Spinal cord (tissue), 10 donors: Measurements from ENCODE around the gene IP6K1. TPM values are rescaled to one million over a fixed set of nuclear protein-coding genes. Genes with fewer than 3 reads are reported as not detected.

Source experiments
- DNase-seq, 6 donors: peaks; one replicate each; pipeline versions ENCODE4 v3.0.0 to v3.0.0-alpha.2; 2013 to 2015; ENCODE audit warnings: low spot score in 6 of 6, low read depth in 4 of 6
- H3K27ac ChIP-seq: one replicate; pipeline ENCODE4 v1.5.1; 2013; ENCODE audit warnings: low read depth, low read length, control low read depth
- H3K27me3 ChIP-seq: one replicate; pipeline ENCODE4 v1.6.1; 2013; ENCODE audit warnings: low read length; ENCODE audit not compliant: control insufficient read depth, insufficient read depth
- H3K36me3 ChIP-seq: one replicate; pipeline ENCODE4 v1.6.1; 2013; ENCODE audit warnings: low read length; ENCODE audit not compliant: control insufficient read depth, insufficient read depth
- H3K4me1 ChIP-seq: one replicate; pipeline ENCODE4 v1.6.1; 2013; ENCODE audit warnings: low read length; ENCODE audit not compliant: control insufficient read depth, insufficient read depth
- H3K4me3 ChIP-seq: one replicate; pipeline ENCODE4 v1.5.1; 2013; ENCODE audit warnings: low read depth, low read length, control low read depth
- H3K9me3 ChIP-seq: one replicate; pipeline ENCODE4 v1.6.1; 2013; ENCODE audit warnings: low read length; ENCODE audit not compliant: control insufficient read depth, insufficient read depth
- WGBS: methylation state at CpG from one replicate; pipeline ENCODE4 v1.1.5; 2013; ENCODE audit warnings: missing lambda C conversion rate; ENCODE audit not compliant: insufficient coverage; 5-methylcytosine and 5-hydroxymethylcytosine counted together
- polyA plus RNA-seq, 2 donors: library from polyadenylated mRNA; unstranded; fragments of 120-200 nt; gene quantifications; one replicate each; pipeline ENCODE4 v1.2.1, GENCODE V29; 2013; ENCODE audit not compliant: insufficient read length in 2 of 2
- small RNA-seq: library from RNA; depleted of rRNA; stranded (forward); fragments of <200 nt; gene quantifications from one replicate; pipeline ENCODE3, GENCODE V24; 2014; ENCODE audit warnings: low replicate concordance
- total RNA-seq, 2 donors: library from RNA; depleted of rRNA in 1 of 2; stranded (reverse); fragments of 120-200 nt in 1 of 2; fragments of >200 nt in 1 of 2; gene quantifications; one replicate each; pipeline versions ENCODE4 v1.2.3 to v1.2.4, GENCODE V29; 2013 to 2014
- donor health status: healthy.

IP6K1 gene
- total and polyA plus RNA-seq, 4 donors: 30.2 to 65.9 (median 52.4) TPM

DNA sequence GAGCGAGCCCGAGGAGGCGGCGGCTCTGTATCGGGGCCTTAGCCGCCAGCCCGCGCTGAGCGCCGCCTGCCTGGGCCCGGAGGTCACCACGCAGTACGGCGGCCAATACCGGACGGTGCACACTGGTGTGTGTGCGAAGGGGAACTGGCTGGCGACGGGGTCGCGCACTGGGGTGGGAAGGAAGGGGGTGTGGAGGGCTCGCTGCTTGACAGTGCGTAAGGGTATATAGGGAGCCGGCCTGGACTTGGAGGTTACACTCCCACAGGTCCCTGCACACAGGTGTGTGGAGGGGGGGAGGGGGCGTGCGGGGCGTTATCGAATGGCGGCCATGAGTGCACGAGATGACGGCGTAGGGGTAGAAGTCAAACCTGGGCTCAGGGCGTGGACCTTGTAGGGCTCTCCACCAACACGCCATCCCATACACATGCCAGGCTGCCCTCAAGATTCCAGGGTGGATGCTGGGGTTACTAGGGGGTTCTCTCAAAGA lies 111.8 kb downstream of the IP6K1 start:
- DNase-seq: no peak
- H3K9me3 ChIP-seq: no peaks in the 10 kb centered on the region
- peaks cover 59% of the 10 kb centered on the region for H3K36me3 ChIP-seq
- peak overlapping the region; percentile 50 for H3K4me3 ChIP-seq
- under 1% methylated on average over 25 of the region's 34 CpGs for WGBS
- H3K27ac ChIP-seq: peak overlapping the region; percentile 87
- H3K27me3 ChIP-seq: no peaks in the 10 kb centered on the region
- peaks cover 31% of the 10 kb centered on the region for H3K4me1 ChIP-seq

Small RNA genes lying within 50 kb of the gene (small RNA-seq; reads per million reads assigned to genes)
- gene AMIGO3 (not detected), gene COX6CP14 (not detected)

Other genes with a start within 250 kb of the IP6K1 start
- 10 to 100 TPM in 1 of 2 donors, 1 to 10 TPM in 1; 6.9 to 14.8 TPM for gene BSN, start 232.1 kb downstream of the IP6K1 start, total RNA-seq
- gene BSN, start 232.1 kb downstream of the IP6K1 start, polyA plus RNA-seq: 10 to 100 TPM; 17.5 to 19.4 TPM
- 100 to 1,000 TPM in 1 of 2 donors, 10 to 100 TPM in 1; 68.3 to 100 TPM for gene APEH, start 112.2 kb downstream of the IP6K1 start, total RNA-seq
- gene APEH, start 112.2 kb downstream of the IP6K1 start, polyA plus RNA-seq: 100 to 1,000 TPM; 109 to 116 TPM
- gene MST1, start 97.1 kb downstream of the IP6K1 start, total RNA-seq: 10 to 100 TPM; 10.7 to 31.6 TPM
- 10 to 100 TPM; 56.5 to 62.6 TPM for gene MST1, start 97.1 kb downstream of the IP6K1 start, polyA plus RNA-seq
- gene RNF123, start 97.0 kb downstream of the IP6K1 start, total RNA-seq: 10 to 100 TPM; 24.8 to 25.0 TPM
- 10 to 100 TPM; 47.1 to 55.9 TPM for gene RNF123, start 97.0 kb downstream of the IP6K1 start, polyA plus RNA-seq
- gene AMIGO3, start 66.9 kb downstream of the IP6K1 start, total RNA-seq: under 1 TPM in 1 of 2 donors, not detected in 1; 0.30 TPM
- 1 to 10 TPM; 2.2 to 3.3 TPM for gene AMIGO3, start 66.9 kb downstream of the IP6K1 start, polyA plus RNA-seq
- 10 to 100 TPM in 1 of 2 donors, 1 to 10 TPM in 1; 9.7 to 20.8 TPM for gene GMPPB, start 62.6 kb downstream of the IP6K1 start, total RNA-seq
- gene GMPPB, start 62.6 kb downstream of the IP6K1 start, polyA plus RNA-seq: 10 to 100 TPM; 16.5 to 22.3 TPM
- gene CDHR4, start 13.3 kb upstream of the IP6K1 start, total RNA-seq: under 1 TPM; 0.10 to 0.28 TPM
- gene CDHR4, start 13.3 kb upstream of the IP6K1 start, polyA plus RNA-seq: under 1 TPM; 0.47 to 0.59 TPM
- gene INKA1, start 16.7 kb upstream of the IP6K1 start, total RNA-seq: 1 to 10 TPM; 5.6 to 7.6 TPM
- 1 to 10 TPM; 6.9 to 7.6 TPM for gene INKA1, start 16.7 kb upstream of the IP6K1 start, polyA plus RNA-seq
- gene UBA7, start 27.4 kb upstream of the IP6K1 start, total RNA-seq: 10 to 100 TPM; 16.3 to 42.9 TPM
- gene UBA7, start 27.4 kb upstream of the IP6K1 start, polyA plus RNA-seq: 10 to 100 TPM; 26.4 to 30.5 TPM
- gene TRAIP, start 70.0 kb upstream of the IP6K1 start, total RNA-seq: 1 to 10 TPM; 2.4 to 5.9 TPM
- 1 to 10 TPM; 7.1 to 7.8 TPM for gene TRAIP, start 70.0 kb upstream of the IP6K1 start, polyA plus RNA-seq
- 10 to 100 TPM; 17.1 to 54.0 TPM for gene CAMKV, start 83.4 kb upstream of the IP6K1 start, total RNA-seq
- 100 to 1,000 TPM in 1 of 2 donors, 10 to 100 TPM in 1; 94.3 to 115 TPM for gene CAMKV, start 83.4 kb upstream of the IP6K1 start, polyA plus RNA-seq
- gene MST1R, start 117.3 kb upstream of the IP6K1 start, total RNA-seq: under 1 TPM; 0.79 to 0.88 TPM
- gene MST1R, start 117.3 kb upstream of the IP6K1 start, polyA plus RNA-seq: 1 to 10 TPM in 1 of 2 donors, under 1 TPM in 1; 0.63 to 2.5 TPM
- 1 to 10 TPM; 8.0 to 9.7 TPM for gene MON1A, start 143.3 kb upstream of the IP6K1 start, total RNA-seq
- gene MON1A, start 143.3 kb upstream of the IP6K1 start, polyA plus RNA-seq: 10 to 100 TPM; 21.7 to 25.0 TPM
- gene RBM6, start 153.6 kb upstream of the IP6K1 start, total RNA-seq: 100 to 1,000 TPM in 1 of 2 donors, 10 to 100 TPM in 1; 70.1 to 115 TPM
- 100 to 1,000 TPM; 143 to 175 TPM for gene RBM6, start 153.6 kb upstream of the IP6K1 start, polyA plus RNA-seq